ENCODE measurements around the gene NUP98.
"Not testable (repeated sequence)": the region's sequence is repeated elsewhere in the genome, so short reads cannot be mapped to it uniquely, and the experiment has no call there.

The NUP98 gene

GRCh38 chr11:3827434-3828186, 30.3 kb upstream of the NUP98 start:
- in situ Hi-C loops (cut with MboI; ENCODE audit: low sequenced_read_pairs): no loop called here

- in situ Hi-C loops (cut with MboI; ENCODE audit: low sequenced_read_pairs): no loop called here
Observed at GRCh38 chr11:3826721-3827120, 29.4 kb upstream of the NUP98 start.

GRCh38 chr11:3825473-3826154, 28.3 kb upstream of the NUP98 start:
- in situ Hi-C loops (cut with MboI; ENCODE audit: low sequenced_read_pairs): no loop called here

DNA sequence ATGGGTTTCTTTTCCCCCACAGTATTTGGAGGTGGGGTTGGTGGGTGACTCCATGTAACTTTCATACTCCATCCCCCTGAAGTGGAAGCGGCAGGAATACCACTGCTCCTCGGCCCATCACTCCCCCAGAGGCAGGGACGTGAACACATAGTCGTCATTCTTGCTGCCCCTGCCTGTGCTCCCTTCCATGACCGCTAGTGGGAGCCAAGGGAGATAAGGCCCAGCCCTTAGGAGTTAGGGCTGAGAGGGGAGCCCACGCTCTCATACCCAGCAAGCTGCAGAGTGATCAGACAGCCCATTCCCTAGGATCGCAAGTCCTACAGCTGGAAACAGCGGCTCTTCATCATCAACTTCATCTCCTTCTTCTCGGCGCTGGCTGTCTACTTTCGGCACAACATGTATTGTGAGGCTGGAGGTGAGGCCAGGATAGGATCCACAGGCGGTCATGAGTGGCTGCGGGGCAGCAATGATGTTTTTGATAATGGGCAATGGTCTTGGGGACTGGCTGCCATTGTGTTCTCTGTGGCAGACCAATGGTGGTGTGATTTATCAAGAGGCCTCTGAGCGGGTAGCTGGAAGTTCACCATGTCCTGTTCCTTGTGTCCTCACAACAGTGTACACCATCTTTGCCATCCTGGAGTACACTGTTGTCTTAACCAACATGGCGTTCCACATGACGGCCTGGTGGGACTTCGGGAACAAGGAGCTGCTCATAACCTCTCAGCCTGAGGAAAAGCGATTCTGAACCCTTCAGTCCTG, 27.5 kb upstream of the NUP98 start:
- in situ Hi-C loops (cut with MboI; ENCODE audit: low sequenced_read_pairs): no loop called here

GRCh38 chr11:3823762-3824506, 26.6 kb upstream of the NUP98 start:
- in situ Hi-C loops (cut with MboI; ENCODE audit: low sequenced_read_pairs): no loop called here

DNA sequence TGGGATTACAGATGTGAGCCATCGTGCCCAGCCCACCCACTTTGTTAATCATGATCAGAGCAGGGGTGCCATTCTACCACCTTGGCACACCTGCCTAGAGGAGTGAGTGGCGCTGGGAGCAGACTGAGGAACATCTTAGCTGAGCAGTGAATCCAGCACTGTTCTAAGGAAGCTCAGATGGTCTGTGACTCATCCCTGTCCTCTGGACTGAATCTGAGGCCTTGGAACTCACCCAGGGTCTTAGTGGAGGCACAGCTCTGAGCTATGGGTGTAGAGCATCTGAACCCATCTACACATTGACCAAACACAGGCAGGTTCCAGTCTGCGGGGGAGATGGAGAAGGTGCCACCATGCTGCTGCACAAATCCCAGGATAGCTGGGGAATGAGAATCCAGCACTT, 25.9 kb upstream of the NUP98 start:
- in situ Hi-C loops (cut with MboI; ENCODE audit: low sequenced_read_pairs): no loop called here

GRCh38 chr11:3822312-3822711, 25.0 kb upstream of the NUP98 start:
- in situ Hi-C loops (cut with MboI; ENCODE audit: low sequenced_read_pairs): no loop called here

DNA sequence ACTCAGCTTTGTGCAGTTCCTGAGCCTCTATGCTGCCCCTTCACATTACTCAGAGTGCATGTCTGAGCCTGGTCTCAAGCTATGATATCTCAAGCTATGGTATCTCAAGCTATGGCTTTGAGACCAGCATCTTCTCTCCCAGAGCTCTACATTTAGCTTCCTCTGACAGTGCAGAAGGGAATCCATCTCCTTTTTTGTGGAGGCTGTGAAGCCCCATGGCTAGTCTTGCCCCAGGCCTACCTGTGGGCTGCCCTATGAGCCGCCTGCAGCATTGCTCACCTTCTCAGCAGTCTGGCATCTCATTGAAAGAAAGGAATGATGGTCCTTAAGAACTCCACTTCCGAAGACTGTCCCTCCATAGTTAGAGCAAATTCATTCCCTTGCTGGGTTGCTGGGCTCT, 23.6 kb upstream of the NUP98 start:
- in situ Hi-C loops (cut with MboI; ENCODE audit: low sequenced_read_pairs): no loop called here

DNA sequence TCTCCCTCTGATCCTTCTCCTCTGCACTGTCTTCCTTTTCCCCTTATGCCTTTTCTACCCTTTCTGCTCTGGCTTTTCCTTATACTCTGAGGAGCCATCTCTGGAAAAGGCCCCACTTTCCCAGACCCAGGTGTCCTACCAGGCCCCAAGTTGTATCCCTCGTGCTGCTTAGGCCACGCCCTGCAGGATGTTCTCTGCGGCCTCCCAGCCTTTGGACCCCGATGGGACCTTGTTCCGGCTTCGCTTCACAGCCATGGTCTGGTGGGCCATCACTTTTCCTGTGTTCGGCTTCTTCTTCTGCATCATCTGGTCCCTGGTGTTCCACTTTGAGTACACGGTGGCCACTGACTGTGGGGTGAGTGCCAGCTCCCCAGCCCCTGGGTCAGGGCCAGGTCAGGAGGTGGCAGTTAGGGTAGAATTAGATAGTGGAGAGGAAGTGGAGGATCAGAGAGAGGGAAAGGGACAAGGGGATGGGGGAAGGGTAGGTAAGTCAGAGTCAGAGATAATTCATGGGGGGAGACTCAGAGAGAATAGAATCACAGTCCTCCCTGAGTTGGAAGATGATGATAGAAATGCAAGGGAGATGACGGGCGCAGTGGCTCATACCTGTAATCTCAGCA, 19.9 kb upstream of the NUP98 start:
- in situ Hi-C loops (cut with MboI; ENCODE audit: low sequenced_read_pairs): no loop called here

- in situ Hi-C loops (cut with MboI; ENCODE audit: low sequenced_read_pairs): no loop called here
Observed at GRCh38 chr11:3816673-3817072, 19.3 kb upstream of the NUP98 start.

DNA sequence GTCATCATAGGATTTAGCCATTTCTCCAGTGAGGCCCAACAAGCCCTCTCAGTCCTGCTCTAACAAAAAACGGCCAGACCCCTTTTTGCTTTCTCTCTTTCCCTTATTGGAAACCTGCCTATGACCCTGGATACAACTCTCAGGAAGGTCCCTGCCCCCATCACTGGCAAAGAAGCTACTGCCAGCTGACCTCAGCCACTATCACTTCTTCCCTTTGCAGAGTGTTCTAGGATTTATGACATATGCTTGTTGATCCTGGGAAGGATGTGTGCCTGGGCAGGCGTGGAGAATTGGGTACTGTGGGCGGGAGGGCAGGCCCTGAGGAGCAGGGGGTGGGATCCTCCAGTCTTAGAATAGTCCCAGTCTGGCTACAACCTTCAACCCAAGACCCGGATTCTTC, 18.5 kb upstream of the NUP98 start:
- in situ Hi-C loops (cut with MboI; ENCODE audit: low sequenced_read_pairs): no loop called here

DNA sequence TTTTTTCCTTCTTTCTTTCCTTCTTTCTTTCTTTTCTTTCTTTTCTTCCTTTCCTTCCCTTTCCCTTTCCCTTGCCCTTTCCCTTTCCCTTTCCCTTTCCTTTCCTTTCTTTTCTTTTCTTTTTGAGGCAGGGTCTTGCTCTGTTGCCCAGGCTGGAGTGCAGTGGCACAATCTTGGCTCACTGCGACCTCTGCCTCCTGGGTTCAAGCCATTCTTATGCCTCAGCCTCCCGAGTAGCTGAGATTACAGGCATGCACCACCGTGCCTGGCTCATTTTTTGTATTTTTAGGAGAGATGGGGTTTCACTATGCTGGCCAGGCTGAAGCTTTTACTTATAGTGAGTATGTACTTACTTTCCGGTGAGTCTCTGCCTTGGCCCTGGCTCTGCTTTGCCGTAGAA, 17.5 kb upstream of the NUP98 start:
- in situ Hi-C loops (cut with MboI; ENCODE audit: low sequenced_read_pairs): not testable (repeated sequence)

GRCh38 chr11:3810951-3811350, 13.6 kb upstream of the NUP98 start:
- in situ Hi-C loops (cut with MboI; ENCODE audit: low sequenced_read_pairs): no loop called here

GRCh38 chr11:3810446-3810845, 13.1 kb upstream of the NUP98 start:
- in situ Hi-C loops (cut with MboI; ENCODE audit: low sequenced_read_pairs): no loop called here

- in situ Hi-C loops (cut with MboI; ENCODE audit: low sequenced_read_pairs): no loop called here
Observed at GRCh38 chr11:3809624-3809928, 12.2 kb upstream of the NUP98 start.

DNA sequence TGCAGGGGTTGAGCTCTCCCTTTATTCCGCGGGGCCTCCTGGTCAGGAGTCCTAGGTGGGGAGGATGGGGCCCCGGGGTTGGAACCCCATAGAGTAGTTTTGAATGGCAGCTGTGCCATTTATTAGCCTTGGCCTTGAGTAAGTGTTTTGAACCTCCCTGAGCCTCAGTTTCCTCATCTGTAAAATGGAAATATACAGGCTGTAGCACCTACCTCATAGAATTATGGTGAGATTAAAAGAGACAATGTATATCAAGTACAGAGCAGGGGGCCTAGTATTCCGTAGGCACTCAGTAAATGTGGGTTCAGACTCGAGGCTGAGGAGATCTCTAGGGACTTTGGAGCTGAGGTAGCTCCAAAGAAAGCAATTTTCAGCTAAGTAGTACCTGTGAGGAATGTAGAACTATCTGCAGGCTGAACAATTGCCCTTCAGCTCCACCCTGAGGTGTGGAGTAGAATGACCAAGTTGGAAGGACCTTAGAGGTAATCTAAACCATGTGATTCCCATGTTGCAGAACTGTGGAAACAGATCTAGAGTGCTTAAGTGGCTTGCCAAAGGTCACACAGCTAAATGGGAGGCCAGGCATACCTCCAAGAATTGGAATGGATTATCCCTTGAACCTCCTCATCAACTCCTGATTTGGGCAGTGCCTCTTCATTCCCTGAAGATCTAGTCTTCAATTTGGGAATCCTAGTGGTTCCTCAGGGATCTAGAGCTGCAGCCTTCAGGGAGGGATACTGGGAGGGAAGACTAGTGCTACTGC, 11.7 kb upstream of the NUP98 start:
- in situ Hi-C loops (cut with MboI; ENCODE audit: low sequenced_read_pairs): no loop called here

GRCh38 chr11:3807909-3808860, 10.8 kb upstream of the NUP98 start, which contains the start of gene PGAP2:
Gene PGAP2 (plus strand): TSS chr11:3808560. CDS start chr11:3811260, 2,700 bp downstream.
- in situ Hi-C loops (cut with MboI; ENCODE audit: low sequenced_read_pairs): no loop called here

DNA sequence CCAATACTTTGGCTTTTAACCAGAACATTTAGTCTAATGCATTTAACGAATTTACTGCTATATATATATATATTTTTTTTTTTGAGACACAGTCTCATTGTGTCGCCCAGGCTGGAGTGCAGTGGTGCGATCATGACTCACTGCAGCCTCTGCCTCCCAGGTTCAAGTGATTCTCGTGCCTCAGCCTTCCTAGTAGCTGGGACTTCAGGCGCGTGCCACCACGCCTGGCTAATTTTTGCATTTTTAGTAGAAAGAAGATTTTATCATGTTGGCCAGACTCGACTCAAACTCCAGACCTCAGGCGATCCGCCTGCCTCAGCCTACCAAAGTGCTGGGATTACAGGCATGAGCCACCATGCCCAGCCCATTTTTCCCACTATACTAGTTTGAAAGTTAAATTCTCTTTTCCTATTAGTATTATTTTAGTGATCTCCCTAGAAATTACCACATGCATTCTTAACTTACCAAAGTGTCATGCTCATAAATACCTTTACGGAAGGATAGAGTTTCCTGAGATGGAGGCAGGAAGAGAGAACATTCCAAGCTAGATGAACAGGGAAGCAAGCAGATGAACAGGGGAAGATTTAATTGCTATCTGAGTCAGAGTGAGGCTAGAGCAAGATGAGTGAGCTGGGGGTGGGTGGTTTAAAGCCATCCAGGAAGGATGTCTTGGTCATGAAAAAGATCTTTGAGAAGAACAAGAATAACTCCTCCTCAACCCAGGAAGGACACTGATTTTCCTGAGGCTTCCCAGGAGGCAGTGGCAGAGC, 6.6 kb upstream of the NUP98 start:
- in situ Hi-C loops (cut with MboI; ENCODE audit: low sequenced_read_pairs): no loop called here
